ENCODE data around the gene ANKRD20A1.
"Not testable (repeated sequence)": the region's sequence is repeated elsewhere in the genome, so short reads cannot be mapped to it uniquely, and the experiment has no call there.

Gene ANKRD20A1

GRCh38 chr9:67858871-67859270, at the start of gene ANKRD20A1:
TSS of gene ANKRD20A1 (plus strand) at chr9:67858931. CDS start at chr9:67859427, 496 bp downstream.
- not testable (repeated sequence) for DNase-seq

- not testable (repeated sequence) for DNase-seq
Measured at GRCh38 chr9:67832088-67832487, 26.6 kb upstream of the ANKRD20A1 start.

All from kidney glomerular epithelial cell (primary cell).